ENCODE data around the gene LSM6.

The LSM6 gene

DNA sequence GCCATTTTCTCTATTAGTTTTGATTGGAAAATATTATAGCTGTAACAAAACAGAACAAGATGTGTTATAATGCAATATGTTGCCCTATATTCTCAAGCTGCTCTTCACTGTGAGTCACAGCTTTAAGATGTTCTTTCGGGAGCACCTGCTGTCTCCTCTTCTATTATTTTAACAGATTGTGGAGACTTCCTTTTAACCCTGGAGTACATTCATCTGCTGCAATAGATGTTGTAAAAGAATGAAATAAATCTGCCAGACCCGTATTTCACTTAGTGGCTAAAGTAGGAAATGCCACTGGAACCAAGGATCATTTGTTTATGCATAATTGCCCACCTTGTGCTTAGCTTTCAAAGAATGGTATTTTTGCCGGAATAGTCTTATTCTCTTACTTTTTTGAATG, 11.1 kb downstream of the LSM6 start:
- Histone ChIP-seq H3K36me3 (ENCODE audit: low read length) (peaks cover 61% of the 10 kb centered on the region), H2AFZ (ENCODE audit: low read depth, low read length, severe bottlenecking) (no peak overlapping the region), H3K79me2 (ENCODE audit: insufficient read depth, low read length) (peaks cover 25% of the 10 kb centered on the region), H3K27ac (ENCODE audit: low read depth, low read length) (no peak overlapping the region), H4K20me1 (ENCODE audit: low read depth, low read length) (no peaks in the 10 kb centered on the region), H3F3A (ENCODE audit: insufficient read depth) (peaks cover 8% of the 10 kb centered on the region; the same call in 1 of the 2 replicates), H3K9me2 (replicated peaks; ENCODE audit: insufficient read depth, low read length) (no peaks in the 10 kb centered on the region), H3K9me3 (ENCODE audit: insufficient read depth, low read length) (no peaks in the 10 kb centered on the region), H3K9ac (ENCODE audit: low read length) (no peak overlapping the region), H3K4me2 (ENCODE audit: low read depth, low read length, poor library complexity, severe bottlenecking) (no peak overlapping the region), H3K27me3 (ENCODE audit: low read length) (no peaks in the 10 kb centered on the region), H3K4me3 (ENCODE audit: insufficient read depth, low read length, poor library complexity, severe bottlenecking) (no peak overlapping the region)
- TF ChIP-seq EZH2phosphoT487 (conservative IDR thresholded peaks at IDR 0.05; ENCODE audit: low read length), result no peak
- TF ChIP-seq, protein P1, sequence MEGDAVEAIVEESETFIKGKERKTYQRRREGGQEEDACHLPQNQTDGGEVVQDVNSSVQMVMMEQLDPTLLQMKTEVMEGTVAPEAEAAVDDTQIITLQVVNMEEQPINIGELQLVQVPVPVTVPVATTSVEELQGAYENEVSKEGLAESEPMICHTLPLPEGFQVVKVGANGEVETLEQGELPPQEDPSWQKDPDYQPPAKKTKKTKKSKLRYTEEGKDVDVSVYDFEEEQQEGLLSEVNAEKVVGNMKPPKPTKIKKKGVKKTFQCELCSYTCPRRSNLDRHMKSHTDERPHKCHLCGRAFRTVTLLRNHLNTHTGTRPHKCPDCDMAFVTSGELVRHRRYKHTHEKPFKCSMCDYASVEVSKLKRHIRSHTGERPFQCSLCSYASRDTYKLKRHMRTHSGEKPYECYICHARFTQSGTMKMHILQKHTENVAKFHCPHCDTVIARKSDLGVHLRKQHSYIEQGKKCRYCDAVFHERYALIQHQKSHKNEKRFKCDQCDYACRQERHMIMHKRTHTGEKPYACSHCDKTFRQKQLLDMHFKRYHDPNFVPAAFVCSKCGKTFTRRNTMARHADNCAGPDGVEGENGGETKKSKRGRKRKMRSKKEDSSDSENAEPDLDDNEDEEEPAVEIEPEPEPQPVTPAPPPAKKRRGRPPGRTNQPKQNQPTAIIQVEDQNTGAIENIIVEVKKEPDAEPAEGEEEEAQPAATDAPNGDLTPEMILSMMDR (IDR thresholded peaks at IDR 0.05; ENCODE audit: insufficient read depth, low read length, poor library complexity, severe bottlenecking), result no peak

DNA sequence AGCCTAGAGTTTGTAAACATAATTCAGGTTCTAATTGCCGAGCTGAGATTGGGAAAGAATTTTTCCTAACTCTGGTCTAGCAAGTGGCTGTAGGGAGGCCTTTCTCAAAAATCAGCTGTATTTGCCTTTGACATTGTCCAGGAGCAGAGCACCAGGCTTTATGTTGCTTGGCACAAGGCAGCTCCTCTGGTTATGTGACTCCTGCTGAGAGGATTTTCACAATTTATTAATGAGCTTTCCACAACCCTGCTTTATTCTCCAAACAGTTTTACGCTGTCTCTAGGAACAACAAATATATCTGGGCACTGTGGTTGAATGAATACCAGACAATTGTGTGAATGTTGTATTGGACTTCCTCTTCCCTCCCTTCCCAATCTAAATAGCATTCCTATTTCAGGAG, 14.9 kb downstream of the LSM6 start:
- Histone ChIP-seq H3K9ac (ENCODE audit: low read length) (no peak overlapping the region), H3K4me3 (ENCODE audit: insufficient read depth, low read length, poor library complexity, severe bottlenecking) (no peak overlapping the region), H3K79me2 (ENCODE audit: insufficient read depth, low read length) (no peaks in the 10 kb centered on the region), H2AFZ (ENCODE audit: low read depth, low read length, severe bottlenecking) (no peak overlapping the region), H3K27me3 (ENCODE audit: low read length) (no peaks in the 10 kb centered on the region), H4K20me1 (ENCODE audit: low read depth, low read length) (no peaks in the 10 kb centered on the region), H3K9me2 (replicated peaks; ENCODE audit: insufficient read depth, low read length) (no peaks in the 10 kb centered on the region), H3K4me2 (ENCODE audit: low read depth, low read length, poor library complexity, severe bottlenecking) (no peak overlapping the region), H3K27ac (ENCODE audit: low read depth, low read length) (no peak overlapping the region), H3K36me3 (ENCODE audit: low read length) (peaks cover 44% of the 10 kb centered on the region), H3K9me3 (ENCODE audit: insufficient read depth, low read length) (no peaks in the 10 kb centered on the region), H3F3A (ENCODE audit: insufficient read depth) (peaks cover 5% of the 10 kb centered on the region; the same call in 1 of the 2 replicates)
- TF ChIP-seq, protein P1 (IDR thresholded peaks at IDR 0.05; ENCODE audit: insufficient read depth, low read length, poor library complexity, severe bottlenecking), result no peak
- TF ChIP-seq EZH2phosphoT487 (conservative IDR thresholded peaks at IDR 0.05; ENCODE audit: low read length), result no peak

DNA sequence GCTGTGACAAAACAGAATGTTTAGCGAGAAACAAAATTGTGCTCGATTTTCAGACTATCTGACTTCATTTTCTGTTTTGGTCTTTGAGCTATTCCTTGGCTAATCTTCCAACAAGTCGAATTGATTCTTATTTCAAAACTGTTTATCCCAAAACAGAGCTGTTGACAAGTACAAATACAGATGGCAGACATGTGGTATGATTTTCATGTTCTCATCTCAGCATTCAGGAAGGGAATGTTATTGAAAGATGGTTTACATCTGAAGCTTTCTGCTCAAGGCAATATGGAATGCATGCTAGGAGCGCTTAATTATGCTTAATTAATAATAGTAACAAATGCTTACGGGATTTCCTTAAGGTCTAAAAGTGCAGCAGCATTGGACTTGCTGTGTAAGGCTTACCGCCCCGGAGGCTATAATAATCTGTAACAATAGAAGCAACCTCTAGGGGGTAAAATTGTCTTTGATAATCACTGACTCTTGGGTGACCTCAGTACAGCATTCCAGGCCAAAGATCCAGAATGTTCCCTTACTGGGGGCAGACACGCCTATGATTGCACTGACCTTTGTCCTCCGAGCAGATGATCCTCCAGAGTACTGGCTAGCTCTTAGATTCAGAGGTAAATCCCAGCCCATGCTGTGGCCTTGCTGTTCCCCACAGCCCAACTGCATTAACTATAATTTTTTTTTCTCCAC, 16.4 kb downstream of the LSM6 start:
- no peak overlapping the region for H3K9ac ChIP-seq (ENCODE audit: low read length)
- H3K27ac ChIP-seq (ENCODE audit: low read depth, low read length), result no peak overlapping the region
- no peak overlapping the region for H2AFZ ChIP-seq (ENCODE audit: low read depth, low read length, severe bottlenecking)
- no peaks in the 10 kb centered on the region for H3K9me3 ChIP-seq (ENCODE audit: insufficient read depth, low read length)
- no peak overlapping the region for H3K4me3 ChIP-seq (ENCODE audit: insufficient read depth, low read length, poor library complexity, severe bottlenecking)
- H3K9me2 ChIP-seq (replicated peaks; ENCODE audit: insufficient read depth, low read length), result no peaks in the 10 kb centered on the region
- H3F3A ChIP-seq (ENCODE audit: insufficient read depth), result 0 out of 2 replicates have a peak, but pooled peaks cover 5% of the 10 kb centered on the region
- no peaks in the 10 kb centered on the region for H3K79me2 ChIP-seq (ENCODE audit: insufficient read depth, low read length)
- no peak overlapping the region for H3K4me2 ChIP-seq (ENCODE audit: low read depth, low read length, poor library complexity, severe bottlenecking)
- peaks cover 35% of the 10 kb centered on the region for H3K36me3 ChIP-seq (ENCODE audit: low read length)
- TF ChIP-seq, protein P1 (IDR thresholded peaks at IDR 0.05; ENCODE audit: insufficient read depth, low read length, poor library complexity, severe bottlenecking), result no peak
- no peak for TF ChIP-seq EZH2phosphoT487 (conservative IDR thresholded peaks at IDR 0.05; ENCODE audit: low read length)
- no peaks in the 10 kb centered on the region for H4K20me1 ChIP-seq (ENCODE audit: low read depth, low read length)
- no peaks in the 10 kb centered on the region for H3K27me3 ChIP-seq (ENCODE audit: low read length)

Measured in SU-DHL-6 (cell line).